AML-193 (cell line): ENCODE data around the gene EXOC3L4.
"Not testable (repeated sequence)": the region's sequence is repeated elsewhere in the genome, so short reads cannot be mapped to it uniquely, and the experiment has no call there.

Experiments
- DNase-seq, 2 experiments: peaks; one replicate each; lab custom pipeline; 2025; lab: John Stamatoyannopoulos, UW

Gene EXOC3L4

GRCh38 chr14:103151270-103151945 is 56.9 kb downstream of the EXOC3L4 start:
- no peak for DNase-seq

- peak; percentile 8 to 18 for DNase-seq
These were observed 60.5 kb downstream of the EXOC3L4 start for GRCh38 chr14:103155010-103155409.

DNA sequence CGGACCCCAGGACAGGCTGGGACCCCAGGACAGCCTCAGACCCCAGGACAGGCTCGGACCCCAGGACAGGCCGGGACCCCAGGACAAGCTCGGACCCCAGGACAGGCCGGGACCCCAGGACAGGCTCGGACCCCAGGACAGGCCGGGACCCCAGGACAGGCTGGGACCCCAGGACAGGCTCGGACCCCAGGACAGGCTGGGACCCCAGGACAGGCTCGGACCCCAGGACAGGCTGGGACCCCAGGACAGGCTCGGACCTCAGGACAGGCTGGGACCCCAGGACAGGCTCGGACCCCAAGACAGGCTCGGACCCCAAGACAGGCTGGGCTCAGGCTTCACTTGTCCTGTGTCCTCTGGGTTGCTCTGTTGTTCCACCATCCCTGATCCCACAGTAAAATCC is 60.9 kb downstream of the EXOC3L4 start:
- not testable (repeated sequence) for DNase-seq

DNA sequence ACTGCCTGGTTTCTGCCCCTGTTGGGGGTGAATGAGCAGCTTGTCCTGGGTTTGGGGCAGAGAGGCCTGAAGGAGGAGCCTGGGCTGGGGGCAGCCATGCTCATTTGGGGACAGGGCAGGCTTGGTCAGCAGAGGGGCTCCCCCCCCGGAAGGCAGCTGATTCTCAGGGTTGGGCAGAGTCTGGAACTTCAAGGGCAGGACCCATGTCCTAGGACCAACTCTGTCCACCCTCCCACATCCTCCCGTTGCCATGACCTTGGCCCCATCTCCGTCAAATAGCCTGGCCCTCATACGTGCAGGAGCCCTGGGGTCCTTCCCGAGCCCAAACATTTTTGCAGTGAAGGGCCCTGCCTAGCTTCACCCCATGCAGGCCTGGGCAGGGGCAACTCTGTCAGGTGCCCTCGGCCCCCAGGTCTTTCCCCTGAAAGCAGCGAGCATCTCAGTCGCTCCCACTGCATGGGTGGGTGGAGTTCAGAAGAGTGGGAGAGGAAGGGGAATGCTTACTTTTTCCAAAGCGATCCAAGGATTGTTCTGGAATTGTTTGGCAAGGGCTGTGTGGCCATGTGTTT is 61.4 kb downstream of the EXOC3L4 start:
- no peak for DNase-seq

DNA sequence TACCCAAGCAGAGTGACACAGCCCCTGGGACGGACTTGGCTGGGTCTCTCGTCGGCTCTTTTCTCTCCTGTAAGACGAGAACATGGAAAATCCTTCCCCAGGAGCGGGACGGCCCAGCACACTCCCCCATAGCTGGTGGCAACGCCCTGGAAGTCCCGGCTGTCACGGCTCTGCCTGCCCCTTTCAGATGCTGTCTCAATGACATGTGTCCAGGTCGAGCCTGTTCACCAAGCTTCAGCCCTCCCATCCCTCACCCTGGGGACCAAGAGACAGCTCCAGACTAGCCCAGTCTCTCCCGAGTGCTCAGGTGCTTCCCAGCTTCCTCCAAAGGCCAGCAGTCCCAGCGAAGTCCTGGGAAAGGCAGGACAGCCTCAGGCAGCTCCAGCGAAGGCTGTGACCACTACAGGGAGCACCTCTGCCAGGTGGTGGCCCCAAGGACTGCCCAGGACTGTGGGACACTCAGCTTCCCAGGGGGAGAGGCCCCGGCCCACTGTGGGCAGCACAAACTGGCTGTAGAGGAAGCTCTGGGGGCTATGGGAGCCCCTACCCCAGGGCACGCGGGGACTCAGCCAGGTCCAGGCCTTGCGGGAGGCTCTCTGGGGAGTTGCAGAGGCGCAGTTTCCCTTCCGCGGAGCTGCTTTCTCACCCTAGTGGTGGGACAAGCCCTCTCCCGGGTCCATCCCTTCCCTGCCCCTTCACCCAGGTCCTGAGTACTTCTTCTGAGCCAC is 62.3 kb downstream of the EXOC3L4 start:
- DNase-seq = no peak

DNA sequence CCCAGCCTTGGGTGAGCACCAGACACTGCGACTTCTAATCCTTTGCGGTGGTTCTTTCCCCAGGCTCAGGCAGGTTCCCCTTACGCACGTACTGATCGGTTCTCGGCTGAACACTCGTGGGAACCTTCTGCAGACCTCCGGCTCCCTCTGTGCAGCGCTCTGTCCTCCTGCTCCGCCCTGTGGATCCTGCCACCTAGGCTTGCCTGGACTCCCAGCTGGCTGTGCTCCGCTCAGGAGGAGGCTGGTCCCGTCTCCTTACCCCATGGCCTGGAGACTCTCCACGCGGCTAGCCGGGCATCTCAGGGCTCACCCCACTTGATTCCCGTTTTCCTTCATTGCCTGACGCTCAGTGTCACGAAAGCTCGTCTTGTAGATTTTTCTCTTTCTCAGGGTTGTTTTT is 63.4 kb downstream of the EXOC3L4 start:
- DNase-seq = no peak

- no peak for DNase-seq
These were observed 64.2 kb downstream of the EXOC3L4 start for GRCh38 chr14:103158688-103159087.
